ENCODE results near the gene EP400.

EP400 gene

GRCh38 chr12:131949431-131950181, at the start of gene EP400:
Gene EP400, plus strand, starts transcription at chr12:131949942. Its CDS starts 10,678 bp downstream, at chr12:131960620.
- Histone ChIP-seq H3K36me3 (ENCODE audit: insufficient read depth, low read length) (peaks cover 5% of the 10 kb centered on the region), H3K9ac (ENCODE audit: low read length) (peak within 1 kb of the TSS; percentile 89), H3K27ac (ENCODE audit: low read depth, low read length, poor library complexity, severe bottlenecking) (peak within 1 kb of the TSS; percentile 1), H3K79me2 (ENCODE audit: insufficient read depth, low read length) (peaks cover 40% of the 10 kb centered on the region), H3K9me2 (ENCODE audit: low read depth, low read length) (no peaks in the 10 kb centered on the region), H4K20me1 (ENCODE audit: insufficient read depth, low read length) (no peaks in the 10 kb centered on the region), H3K9me3 (ENCODE audit: low read length) (no peaks in the 10 kb centered on the region), H3K4me1 (ENCODE audit: insufficient read depth, low read length, severe bottlenecking) (peaks cover 6% of the 10 kb centered on the region), H3F3A (ENCODE audit: insufficient read depth, low read length) (0 out of 2 replicates have a peak, but pooled peaks cover 4% of the 10 kb centered on the region), H2AFZ (ENCODE audit: low read length) (no peak within 1 kb of the TSS), H3K4me2 (ENCODE audit: low read length) (peak within 1 kb of the TSS; percentile 71), H3K4me3 (ENCODE audit: low read depth, low read length, poor library complexity, severe bottlenecking) (peak within 1 kb of the TSS; percentile 84), H3K27me3 (ENCODE audit: insufficient read depth, low read length) (no peaks in the 10 kb centered on the region)
- TF ChIP-seq EZH2 (IDR thresholded peaks at IDR 0.05; ENCODE audit: borderline replicate concordance, low read length): no peak
- TF ChIP-seq CTCF (IDR thresholded peaks at IDR 0.05; ENCODE audit: low read length): peak; percentile 67

GRCh38 chr12:131900397-131900796, 49.3 kb upstream of the EP400 start:
- Histone ChIP-seq H3K9ac (ENCODE audit: low read length) (no peak overlapping the region), H3F3A (ENCODE audit: insufficient read depth, low read length) (no peaks in the 10 kb centered on the region), H3K4me3 (ENCODE audit: low read depth, low read length, poor library complexity, severe bottlenecking) (no peak overlapping the region), H3K79me2 (ENCODE audit: insufficient read depth, low read length) (no peaks in the 10 kb centered on the region), H3K4me1 (ENCODE audit: insufficient read depth, low read length, severe bottlenecking) (peaks cover 12% of the 10 kb centered on the region), H3K36me3 (ENCODE audit: insufficient read depth, low read length) (no peaks in the 10 kb centered on the region; the same call in 1 of the 2 replicates), H3K27me3 (ENCODE audit: insufficient read depth, low read length) (no peaks in the 10 kb centered on the region), H3K9me3 (ENCODE audit: low read length) (no peaks in the 10 kb centered on the region), H3K27ac (ENCODE audit: low read depth, low read length, poor library complexity, severe bottlenecking) (no peak overlapping the region), H3K9me2 (ENCODE audit: low read depth, low read length) (no peaks in the 10 kb centered on the region), H4K20me1 (ENCODE audit: insufficient read depth, low read length) (no peaks in the 10 kb centered on the region), H3K4me2 (ENCODE audit: low read length) (no peak overlapping the region), H2AFZ (ENCODE audit: low read length) (no peak overlapping the region)
- TF ChIP-seq EZH2 (IDR thresholded peaks at IDR 0.05; ENCODE audit: borderline replicate concordance, low read length): no peak
- no peak for TF ChIP-seq CTCF (IDR thresholded peaks at IDR 0.05; ENCODE audit: low read length)

GRCh38 chr12:131901431-131902331, 48.1 kb upstream of the EP400 start:
- Histone ChIP-seq H3K9me2 (ENCODE audit: low read depth, low read length) (no peaks in the 10 kb centered on the region), H3K27me3 (ENCODE audit: insufficient read depth, low read length) (no peaks in the 10 kb centered on the region), H3K79me2 (ENCODE audit: insufficient read depth, low read length) (no peaks in the 10 kb centered on the region), H3K27ac (ENCODE audit: low read depth, low read length, poor library complexity, severe bottlenecking) (no peak overlapping the region), H3K36me3 (ENCODE audit: insufficient read depth, low read length) (no peaks in the 10 kb centered on the region; the same call in 1 of the 2 replicates), H3F3A (ENCODE audit: insufficient read depth, low read length) (no peaks in the 10 kb centered on the region), H3K4me2 (ENCODE audit: low read length) (no peak overlapping the region), H3K4me1 (ENCODE audit: insufficient read depth, low read length, severe bottlenecking) (no peaks in the 10 kb centered on the region), H3K4me3 (ENCODE audit: low read depth, low read length, poor library complexity, severe bottlenecking) (no peak overlapping the region), H3K9me3 (ENCODE audit: low read length) (no peaks in the 10 kb centered on the region), H3K9ac (ENCODE audit: low read length) (no peak overlapping the region), H2AFZ (ENCODE audit: low read length) (no peak overlapping the region), H4K20me1 (ENCODE audit: insufficient read depth, low read length) (no peaks in the 10 kb centered on the region)
- no peak for TF ChIP-seq CTCF (IDR thresholded peaks at IDR 0.05; ENCODE audit: low read length)
- TF ChIP-seq EZH2 (IDR thresholded peaks at IDR 0.05; ENCODE audit: borderline replicate concordance, low read length): no peak
